Measurements from ENCODE around the gene SMG6.

SMG6 gene

DNA sequence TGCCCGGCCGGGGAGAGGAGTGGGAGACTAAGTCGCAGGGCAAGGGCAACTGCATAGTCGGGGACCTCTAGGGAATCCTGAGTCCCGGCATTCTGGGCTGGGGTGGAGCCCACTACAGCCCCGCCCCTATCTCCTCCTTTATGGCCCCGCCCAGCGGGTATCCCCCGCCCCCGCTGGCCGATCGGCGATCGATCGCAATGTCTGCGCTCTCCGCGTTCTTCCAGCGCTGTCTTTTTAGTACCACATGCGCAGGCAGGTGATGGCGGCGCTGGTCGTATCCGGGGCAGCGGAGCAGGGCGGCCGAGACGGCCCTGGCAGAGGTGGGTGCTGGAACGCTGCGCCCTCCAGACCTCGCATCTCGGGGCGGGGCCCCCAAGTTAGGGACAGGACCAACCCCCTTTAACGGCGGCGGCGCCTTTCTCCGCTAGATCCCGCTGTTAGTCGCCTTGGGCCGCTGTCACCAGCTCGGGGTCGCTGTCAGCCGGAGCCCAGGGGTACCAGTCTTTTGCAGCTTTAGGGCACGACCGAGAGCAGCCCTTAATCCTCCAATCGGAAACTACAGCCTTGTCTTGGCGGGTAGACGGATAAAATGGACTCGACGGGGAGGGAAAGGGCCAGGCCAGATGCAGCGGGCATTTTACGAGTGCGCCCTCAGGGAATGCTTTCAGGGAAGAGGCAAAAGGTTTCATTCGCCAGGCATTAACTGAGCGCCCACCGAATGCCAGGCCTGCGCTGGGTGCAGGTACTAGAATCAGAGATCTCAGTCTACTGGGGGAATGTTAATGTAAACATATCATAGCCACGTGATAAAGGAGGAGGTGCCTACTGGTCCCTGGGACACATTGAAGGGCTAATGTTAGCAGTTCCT, 273.4 kb downstream of the SMG6 start, which contains the start of gene DPH1 (continued):
- TF ChIP-seq PRDM4 (tag by site-specific recombination; IDR thresholded peaks at IDR 0.05) = 0 out of 2 replicates have a peak, but pooled peaks have one; percentile 30
- TF ChIP-seq ZNF629 (tag by site-specific recombination; IDR thresholded peaks at IDR 0.05) = peak; percentile 62; the same call in 1 of the 2 replicates
- peak; percentile 96 for TF ChIP-seq SP3 (tag by site-specific recombination; IDR thresholded peaks at IDR 0.05)
- no peak for TF ChIP-seq ZNF560 (tag by site-specific recombination; IDR thresholded peaks at IDR 0.05; ENCODE audit: borderline replicate concordance)
- TF ChIP-seq ZSCAN5A (tag by site-specific recombination; IDR thresholded peaks at IDR 0.05) = no peak
- peak; percentile 44; the same call in 1 of the 2 replicates for TF ChIP-seq MZF1 (tag by site-specific recombination; IDR thresholded peaks at IDR 0.05; ENCODE audit: borderline replicate concordance)
- peak; percentile 56; the same call in 1 of the 2 replicates for TF ChIP-seq ZNF501 (tag by site-specific recombination; IDR thresholded peaks at IDR 0.05)
- no peak for TF ChIP-seq ZNF555 (tag by site-specific recombination; conservative IDR thresholded peaks at IDR 0.05)
- TF ChIP-seq ZNF169 (tag by site-specific recombination; IDR thresholded peaks at IDR 0.05) = no peak
- TF ChIP-seq ZBTB17 (tag by site-specific recombination; IDR thresholded peaks at IDR 0.05) = peak; percentile 100
- 0 out of 2 replicates have a peak, but pooled peaks have one; percentile 47 for TF ChIP-seq TRIM28 (IDR thresholded peaks at IDR 0.05; ENCODE audit: borderline replicate concordance, low read length)
- TF ChIP-seq ZNF404 (tag by site-specific recombination; IDR thresholded peaks at IDR 0.05) = no peak
- peak; percentile 68 for TF ChIP-seq KLF9 (tag by site-specific recombination; IDR thresholded peaks at IDR 0.05; ENCODE audit: low read depth)
- 0 out of 2 replicates have a peak, but pooled peaks have one; percentile 25 for TF ChIP-seq REPIN1 (tag by site-specific recombination; IDR thresholded peaks at IDR 0.05; ENCODE audit: low read depth)
- TF ChIP-seq ZNF174 (tag by site-specific recombination; IDR thresholded peaks at IDR 0.05) = no peak
- TF ChIP-seq SP2 (tag by site-specific recombination; IDR thresholded peaks at IDR 0.05) = peak; percentile 79
- TF ChIP-seq ZNF596 (tag by site-specific recombination; IDR thresholded peaks at IDR 0.05) = no peak
- TF ChIP-seq ZNF626 (tag by site-specific recombination; IDR thresholded peaks at IDR 0.05) = no peak
- peak; percentile 48; the same call in 1 of the 2 replicates for TF ChIP-seq KLF10 (tag by site-specific recombination; IDR thresholded peaks at IDR 0.05)
- no peak for TF ChIP-seq ZNF132 (tag by site-specific recombination; IDR thresholded peaks at IDR 0.05; ENCODE audit: borderline replicate concordance)
- TF ChIP-seq ZSCAN30 (tag by site-specific recombination; IDR thresholded peaks at IDR 0.05) = no peak; the same call in 1 of the 2 replicates
- TF ChIP-seq WT1 (tag by site-specific recombination; IDR thresholded peaks at IDR 0.05) = 0 out of 2 replicates have a peak, but pooled peaks have one; percentile 16
- no peak for TF ChIP-seq ZSCAN23 (tag by site-specific recombination; IDR thresholded peaks at IDR 0.05)
- TF ChIP-seq, protein P1, sequence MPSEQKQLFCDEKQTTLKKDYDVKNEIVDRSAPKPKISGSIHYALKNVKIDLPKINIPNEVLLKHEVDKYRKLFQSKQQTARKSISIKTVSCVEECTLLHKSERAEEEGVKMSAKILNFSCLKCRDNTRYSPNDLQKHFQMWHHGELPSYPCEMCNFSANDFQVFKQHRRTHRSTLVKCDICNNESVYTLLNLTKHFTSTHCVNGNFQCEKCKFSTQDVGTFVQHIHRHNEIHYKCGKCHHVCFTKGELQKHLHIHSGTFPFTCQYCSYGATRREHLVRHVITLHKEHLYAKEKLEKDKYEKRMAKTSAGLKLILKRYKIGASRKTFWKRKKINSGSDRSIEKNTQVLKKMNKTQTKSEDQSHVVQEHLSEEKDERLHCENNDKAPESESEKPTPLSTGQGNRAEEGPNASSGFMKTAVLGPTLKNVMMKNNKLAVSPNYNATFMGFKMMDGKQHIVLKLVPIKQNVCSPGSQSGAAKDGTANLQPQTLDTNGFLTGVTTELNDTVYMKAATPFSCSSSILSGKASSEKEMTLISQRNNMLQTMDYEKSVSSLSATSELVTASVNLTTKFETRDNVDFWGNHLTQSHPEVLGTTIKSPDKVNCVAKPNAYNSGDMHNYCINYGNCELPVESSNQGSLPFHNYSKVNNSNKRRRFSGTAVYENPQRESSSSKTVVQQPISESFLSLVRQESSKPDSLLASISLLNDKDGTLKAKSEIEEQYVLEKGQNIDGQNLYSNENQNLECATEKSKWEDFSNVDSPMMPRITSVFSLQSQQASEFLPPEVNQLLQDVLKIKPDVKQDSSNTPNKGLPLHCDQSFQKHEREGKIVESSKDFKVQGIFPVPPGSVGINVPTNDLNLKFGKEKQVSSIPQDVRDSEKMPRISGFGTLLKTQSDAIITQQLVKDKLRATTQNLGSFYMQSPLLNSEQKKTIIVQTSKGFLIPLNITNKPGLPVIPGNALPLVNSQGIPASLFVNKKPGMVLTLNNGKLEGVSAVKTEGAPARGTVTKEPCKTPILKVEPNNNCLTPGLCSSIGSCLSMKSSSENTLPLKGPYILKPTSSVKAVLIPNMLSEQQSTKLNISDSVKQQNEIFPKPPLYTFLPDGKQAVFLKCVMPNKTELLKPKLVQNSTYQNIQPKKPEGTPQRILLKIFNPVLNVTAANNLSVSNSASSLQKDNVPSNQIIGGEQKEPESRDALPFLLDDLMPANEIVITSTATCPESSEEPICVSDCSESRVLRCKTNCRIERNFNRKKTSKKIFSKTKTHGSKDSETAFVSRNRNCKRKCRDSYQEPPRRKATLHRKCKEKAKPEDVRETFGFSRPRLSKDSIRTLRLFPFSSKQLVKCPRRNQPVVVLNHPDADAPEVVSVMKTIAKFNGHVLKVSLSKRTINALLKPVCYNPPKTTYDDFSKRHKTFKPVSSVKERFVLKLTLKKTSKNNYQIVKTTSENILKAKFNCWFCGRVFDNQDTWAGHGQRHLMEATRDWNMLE (tag by site-specific recombination; conservative IDR thresholded peaks at IDR 0.05; ENCODE audit: low read depth) = peak; percentile 69
- TF ChIP-seq MYNN (tag by site-specific recombination; IDR thresholded peaks at IDR 0.05; ENCODE audit: borderline replicate concordance) = peak; percentile 7; the same call in 1 of the 2 replicates
- no peak for TF ChIP-seq ZNF544 (tag by site-specific recombination; IDR thresholded peaks at IDR 0.05)
- TF ChIP-seq ATF2 (tag by site-specific recombination; IDR thresholded peaks at IDR 0.05; ENCODE audit: low read depth) = no peak
